ENCODE data around the gene LDLRAD4.

The LDLRAD4 gene

GRCh38 chr18:13371689-13372418 lies 153.3 kb downstream of the LDLRAD4 start:
- TF ChIP-seq CTCF (IDR thresholded peaks at IDR 0.05) = no peak

- TF ChIP-seq CTCF (IDR thresholded peaks at IDR 0.05) = no peak
These were observed 154.0 kb downstream of the LDLRAD4 start for GRCh38 chr18:13372531-13372951.

- no peak for TF ChIP-seq CTCF (IDR thresholded peaks at IDR 0.05)
These were observed 155.5 kb downstream of the LDLRAD4 start for GRCh38 chr18:13374096-13374467.

- TF ChIP-seq CTCF (IDR thresholded peaks at IDR 0.05) = no peak
These were observed 156.1 kb downstream of the LDLRAD4 start for GRCh38 chr18:13374468-13375301.

- TF ChIP-seq CTCF (IDR thresholded peaks at IDR 0.05) = no peak
These were observed 157.0 kb downstream of the LDLRAD4 start for GRCh38 chr18:13375302-13376255.

GRCh38 chr18:13376298-13376840 lies 157.8 kb downstream of the LDLRAD4 start:
- no peak for TF ChIP-seq CTCF (IDR thresholded peaks at IDR 0.05)

- no peak for TF ChIP-seq CTCF (IDR thresholded peaks at IDR 0.05)
These were observed 158.3 kb downstream of the LDLRAD4 start for GRCh38 chr18:13376841-13377351.
